ENCODE measurements around the gene SPRYD7.
A peak's percentile ranks its signal among the peaks of the same experiment; 100 is the strongest.
"Not testable (repeated sequence)": the region's sequence is repeated elsewhere in the genome, so short reads cannot be mapped to it uniquely, and the experiment has no call there.

Gene SPRYD7

GRCh38 chr13:49932868-49933267 is 3.3 kb downstream of the SPRYD7 start:
- no peak for DNase-seq (ENCODE audit: low spot score)

DNA sequence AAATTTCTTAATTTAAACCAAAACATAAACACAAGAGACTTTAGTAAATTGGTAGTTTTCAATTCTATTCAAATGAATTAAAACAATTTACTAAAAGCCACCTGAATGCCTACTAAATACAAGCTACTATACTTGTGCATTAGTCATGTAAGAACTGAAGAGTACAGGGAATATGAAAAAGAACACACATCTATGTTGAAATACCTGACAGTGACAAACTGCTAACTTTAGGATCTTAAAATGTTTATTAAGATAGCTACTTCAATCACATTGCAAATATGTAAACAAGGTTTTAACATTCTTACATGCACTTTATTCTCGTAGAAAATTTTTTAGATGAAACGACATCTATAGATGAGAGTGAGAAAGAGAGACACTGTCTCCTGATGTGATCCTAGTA is 4.1 kb downstream of the SPRYD7 start:
- DNase-seq (ENCODE audit: low spot score) = no peak

DNA sequence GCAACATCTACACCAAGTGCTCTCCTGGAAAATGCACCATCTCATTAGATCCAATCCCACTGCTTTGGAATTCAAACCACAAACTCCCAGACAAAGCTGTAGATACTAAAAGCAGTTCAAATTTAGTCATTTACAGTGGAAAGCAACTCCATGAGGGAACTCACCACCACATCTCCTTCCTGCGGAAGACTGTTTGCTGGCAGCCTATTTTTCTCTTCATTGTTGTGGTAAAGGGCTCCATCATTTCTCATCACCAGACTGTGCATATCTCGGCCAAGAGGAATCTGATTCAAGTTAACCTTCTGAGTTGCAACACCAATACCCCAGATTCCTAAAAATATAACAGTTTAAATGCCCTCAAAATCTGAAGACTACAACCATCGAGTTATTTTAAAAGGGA is 8.4 kb downstream of the SPRYD7 start:
- DNase-seq (ENCODE audit: low spot score) = no peak

GRCh38 chr13:49925881-49926418 is 10.2 kb downstream of the SPRYD7 start:
- DNase-seq (ENCODE audit: low spot score) = no peak

- no peak for DNase-seq (ENCODE audit: low spot score)
Measured at GRCh38 chr13:49922301-49922700, 13.8 kb downstream of the SPRYD7 start.

GRCh38 chr13:49920969-49921368 is 15.2 kb downstream of the SPRYD7 start:
- not testable (repeated sequence) for DNase-seq (ENCODE audit: low spot score)

DNA sequence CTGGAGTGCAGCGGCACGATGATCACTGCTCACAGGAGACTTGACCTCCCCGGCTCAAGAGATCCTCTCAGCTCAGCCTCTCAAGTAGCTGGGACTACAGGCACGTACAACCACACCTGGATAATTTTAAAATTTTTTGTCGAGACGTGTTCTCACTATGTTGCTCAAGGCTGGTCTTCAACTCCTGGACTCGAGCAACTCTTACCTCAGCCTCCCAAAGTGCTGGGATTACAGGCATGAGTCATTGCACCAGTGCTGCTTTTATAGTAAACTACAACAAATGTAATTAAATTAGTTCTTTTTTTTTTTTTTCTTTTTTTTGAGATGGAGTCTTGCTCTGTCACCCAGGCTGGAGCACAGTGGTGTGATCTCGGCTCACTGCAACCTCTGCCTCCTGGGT is 18.0 kb downstream of the SPRYD7 start:
- not testable (repeated sequence) for DNase-seq (ENCODE audit: low spot score)

DNA sequence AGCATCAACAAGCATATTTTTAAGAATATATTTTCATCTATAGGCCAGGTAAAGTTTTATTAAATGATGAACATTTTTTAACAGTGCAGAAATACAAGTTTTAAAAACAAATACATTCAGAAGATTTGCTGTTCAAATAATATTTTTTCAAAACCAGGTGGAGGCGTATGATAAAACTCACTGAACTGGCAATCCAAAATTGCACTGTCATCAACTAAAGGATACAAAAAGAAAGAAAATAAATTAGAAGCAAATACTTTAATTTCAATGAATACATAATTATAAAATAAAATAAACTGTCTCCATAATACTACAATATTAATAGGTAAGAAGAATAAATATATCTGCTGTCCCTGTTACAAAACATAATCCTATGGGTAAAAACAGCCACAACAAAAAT is 21.2 kb downstream of the SPRYD7 start:
- DNase-seq (ENCODE audit: low spot score) = no peak

DNA sequence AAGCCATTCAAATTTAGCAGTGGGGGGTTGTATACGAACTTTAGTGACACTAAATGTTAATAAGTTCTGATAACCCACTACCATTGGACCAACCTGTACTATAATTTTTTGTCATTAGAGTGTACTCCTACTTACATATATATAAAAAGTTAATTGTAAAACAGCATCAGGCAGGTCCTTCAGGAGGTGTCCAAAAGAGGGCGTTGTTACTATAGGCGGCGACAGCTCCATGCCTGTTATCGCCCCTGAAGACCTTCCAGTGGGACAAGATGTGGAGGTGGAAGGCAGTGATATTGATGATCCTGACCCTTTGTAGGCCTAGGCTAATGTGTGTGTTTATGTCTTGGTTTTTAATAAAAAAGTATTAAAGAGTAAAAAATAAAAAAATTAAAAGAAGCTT is 27.5 kb downstream of the SPRYD7 start:
- no peak for DNase-seq (ENCODE audit: low spot score)

- DNase-seq (ENCODE audit: low spot score) = no peak
Measured at GRCh38 chr13:49904729-49905456, 31.2 kb downstream of the SPRYD7 start.

DNA sequence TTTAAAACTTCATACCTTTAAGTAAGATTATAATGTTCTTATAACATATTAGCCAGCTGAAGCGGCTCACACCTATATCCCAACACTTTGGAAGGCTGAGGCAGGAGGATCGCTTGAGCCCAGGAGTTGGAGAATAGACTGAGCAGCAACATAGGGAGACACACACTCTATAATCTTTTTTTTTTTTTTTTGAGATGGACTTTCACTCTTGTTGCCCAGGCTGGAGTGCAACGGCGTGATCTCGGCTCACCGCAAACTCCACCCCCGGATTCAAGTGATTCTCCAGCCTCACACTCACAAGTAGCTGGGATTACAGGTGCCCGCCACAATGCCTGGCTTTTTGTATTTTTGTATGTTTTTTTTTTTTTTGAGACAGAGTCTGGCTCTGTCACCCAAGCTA is 37.3 kb downstream of the SPRYD7 start:
- DNase-seq (ENCODE audit: low spot score) = no peak

DNA sequence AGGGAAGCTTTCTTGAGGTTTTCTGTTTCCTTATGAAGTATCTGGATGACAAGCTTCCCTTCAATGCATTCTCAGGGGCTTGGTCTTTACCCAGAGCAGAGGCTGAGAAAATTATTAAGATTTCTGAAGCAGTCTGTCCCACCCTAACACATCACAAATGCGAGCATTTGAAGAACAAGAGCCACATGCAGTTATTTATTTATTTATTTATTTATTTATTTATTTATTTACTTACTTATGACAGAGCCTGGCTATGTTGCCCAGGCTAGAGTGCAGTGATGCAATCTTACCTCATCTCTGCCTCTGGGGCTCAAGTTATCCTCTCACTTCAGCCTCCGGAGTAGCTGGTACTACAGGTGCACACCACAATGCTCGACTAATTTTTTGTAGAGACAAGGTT is 38.4 kb downstream of the SPRYD7 start:
- no peak for DNase-seq (ENCODE audit: low spot score)

DNA sequence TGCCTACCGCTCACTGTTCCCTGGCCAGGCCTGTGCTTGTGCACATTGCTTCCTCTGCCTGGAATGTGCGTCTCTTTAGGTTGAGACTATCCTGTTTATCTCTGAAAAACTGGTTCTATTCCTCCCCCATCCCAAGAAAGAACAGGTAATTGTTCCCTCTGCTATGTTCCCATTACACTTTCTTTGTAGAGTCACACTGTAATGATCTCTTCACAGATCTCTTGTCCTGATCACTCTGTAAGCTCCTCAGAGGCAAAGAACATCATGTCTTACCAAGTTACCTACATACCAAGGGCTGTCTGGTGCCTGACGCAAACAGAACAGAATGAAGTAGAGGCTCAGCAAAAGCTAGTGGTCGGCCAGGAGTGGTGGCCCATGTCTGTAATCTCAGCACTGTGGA is 40.3 kb downstream of the SPRYD7 start:
- DNase-seq (ENCODE audit: low spot score) = no peak

GRCh38 chr13:49893591-49893990 is 42.5 kb downstream of the SPRYD7 start:
- DNase-seq (ENCODE audit: low spot score) = no peak

DNA sequence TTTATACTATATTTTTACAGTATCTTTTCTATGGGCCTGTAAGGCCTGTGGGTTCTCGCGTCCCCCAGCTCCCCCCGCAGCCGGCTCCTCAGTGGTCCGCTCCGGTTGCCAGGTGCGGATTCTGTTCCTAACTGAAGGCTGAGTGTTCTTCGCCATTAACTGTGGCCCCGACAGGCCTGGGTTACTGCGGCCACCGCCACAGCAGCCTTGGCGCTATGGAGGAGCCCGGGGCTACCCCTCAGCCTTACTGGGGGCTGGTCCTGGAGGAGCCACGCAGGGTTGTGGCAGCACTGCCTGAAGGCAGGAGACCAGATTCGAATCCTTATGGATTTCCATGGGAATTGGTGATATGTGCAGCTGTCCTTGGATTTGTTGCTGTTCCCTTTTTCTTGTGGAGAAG is 45.8 kb downstream of the SPRYD7 start:
- no peak for DNase-seq (ENCODE audit: low spot score)

DNA sequence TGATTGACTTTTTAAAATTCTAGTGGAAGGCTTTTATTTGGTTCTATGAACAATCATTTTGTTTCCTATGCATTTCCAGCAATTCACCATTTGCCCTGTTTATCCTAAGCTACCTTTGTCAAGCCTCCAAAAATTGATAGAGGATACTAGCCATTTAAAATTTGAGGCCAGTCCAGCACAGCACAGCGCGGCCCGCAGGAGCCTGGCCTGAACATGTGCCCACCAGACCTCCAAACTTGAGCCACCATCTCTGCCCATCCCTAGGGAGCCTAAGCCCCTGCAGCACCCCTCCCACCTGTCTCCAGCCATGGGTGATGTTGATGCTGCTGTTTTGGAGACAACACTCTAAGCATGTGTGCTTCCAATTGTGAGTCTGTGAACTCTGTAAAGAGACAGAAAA is 57.5 kb downstream of the SPRYD7 start:
- DNase-seq (ENCODE audit: low spot score) = no peak

DNA sequence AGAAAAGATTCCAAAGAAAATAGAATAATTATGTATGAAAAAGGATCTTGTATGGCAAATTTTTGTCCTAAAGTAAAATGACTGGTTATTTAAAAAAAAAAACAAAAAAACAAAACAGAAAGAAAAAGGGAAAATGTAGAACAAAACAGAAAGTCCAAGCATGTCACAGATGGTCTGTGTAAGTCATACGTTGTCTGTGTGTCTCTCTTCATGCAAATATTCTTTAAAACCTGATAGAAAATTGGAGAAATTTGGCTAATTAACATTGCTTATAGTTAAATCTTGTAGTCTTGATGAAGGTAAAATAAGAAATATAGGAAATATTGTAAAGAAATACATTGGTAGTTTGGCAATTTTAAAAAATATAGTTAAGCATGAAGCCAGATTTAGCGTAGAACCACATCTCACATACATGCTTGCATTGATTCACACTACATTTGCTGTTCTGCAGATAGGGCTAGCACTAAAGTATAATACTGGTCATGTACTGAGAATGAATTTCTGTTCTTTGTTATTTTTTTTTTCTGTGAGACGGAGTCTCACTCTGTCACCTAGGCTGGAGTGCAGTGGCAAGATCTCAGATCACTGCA is 58.4 kb downstream of the SPRYD7 start:
- DNase-seq (ENCODE audit: low spot score) = no peak

DNA sequence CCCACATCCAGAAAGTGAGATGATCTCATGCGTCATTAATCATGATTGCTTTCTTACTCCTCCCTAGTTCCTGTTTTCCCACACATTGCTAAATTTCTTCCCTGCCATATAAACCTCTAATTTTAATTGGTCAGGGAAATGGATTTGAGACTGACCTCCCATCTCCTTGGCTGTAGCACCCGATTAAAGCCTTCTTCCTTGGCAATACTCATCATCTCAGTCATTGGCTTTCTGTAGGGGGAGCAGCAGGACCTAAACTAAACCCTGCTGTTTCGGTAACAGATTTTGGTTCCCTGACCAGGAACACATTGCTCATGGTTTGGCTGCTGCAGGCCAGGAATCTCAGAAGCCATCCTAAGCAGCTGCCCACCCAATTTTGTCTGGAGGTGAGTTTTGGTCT is 61.7 kb downstream of the SPRYD7 start:
- no peak for DNase-seq (ENCODE audit: low spot score)

DNA sequence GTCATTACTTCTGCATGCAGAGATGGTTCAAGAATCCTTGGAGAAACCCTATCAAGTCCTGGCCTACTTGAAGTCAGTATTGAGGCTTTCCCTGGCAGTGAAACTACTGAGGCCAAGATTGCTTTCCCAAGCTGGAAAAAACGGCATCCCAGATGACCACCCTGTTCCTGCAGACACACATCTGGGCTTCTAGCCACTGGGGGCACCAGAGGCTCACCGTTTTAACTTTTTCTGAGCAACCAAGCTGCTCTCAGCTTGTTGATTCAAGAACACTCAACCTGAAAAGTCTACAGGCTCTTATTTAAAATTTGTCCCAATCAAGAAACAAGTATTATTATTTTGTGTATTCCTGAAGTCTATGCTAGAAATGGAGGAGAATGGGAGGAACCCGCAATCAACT is 66.6 kb downstream of the SPRYD7 start:
- DNase-seq (ENCODE audit: low spot score) = peak; percentile 27

DNA sequence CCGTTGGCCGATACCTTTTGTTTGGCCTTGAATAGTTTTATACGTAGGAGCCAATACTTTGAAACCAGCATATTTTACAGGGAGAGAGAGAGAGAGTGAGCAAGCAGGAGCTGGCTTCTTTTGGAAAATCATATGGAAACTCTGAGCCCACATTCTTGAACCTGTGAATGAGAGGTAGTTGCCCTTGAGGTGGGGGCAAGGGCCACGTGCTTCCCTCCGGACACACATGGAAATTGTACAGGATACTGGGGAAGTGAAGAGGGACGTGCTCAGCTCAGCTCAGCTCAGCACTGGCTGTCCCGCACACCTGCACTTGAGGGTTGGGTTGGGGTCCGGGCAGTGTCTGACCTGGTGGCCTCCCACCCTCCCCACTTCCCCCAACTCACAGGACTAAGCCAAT is 68.3 kb downstream of the SPRYD7 start:
- DNase-seq (ENCODE audit: low spot score) = no peak

GRCh38 chr13:49865218-49865617 is 70.9 kb downstream of the SPRYD7 start:
- DNase-seq (ENCODE audit: low spot score) = no peak

GRCh38 chr13:49864509-49864908 is 71.6 kb downstream of the SPRYD7 start:
- no peak for DNase-seq (ENCODE audit: low spot score)
